ENCODE data around the gene SEC16A.

SEC16A gene

DNA sequence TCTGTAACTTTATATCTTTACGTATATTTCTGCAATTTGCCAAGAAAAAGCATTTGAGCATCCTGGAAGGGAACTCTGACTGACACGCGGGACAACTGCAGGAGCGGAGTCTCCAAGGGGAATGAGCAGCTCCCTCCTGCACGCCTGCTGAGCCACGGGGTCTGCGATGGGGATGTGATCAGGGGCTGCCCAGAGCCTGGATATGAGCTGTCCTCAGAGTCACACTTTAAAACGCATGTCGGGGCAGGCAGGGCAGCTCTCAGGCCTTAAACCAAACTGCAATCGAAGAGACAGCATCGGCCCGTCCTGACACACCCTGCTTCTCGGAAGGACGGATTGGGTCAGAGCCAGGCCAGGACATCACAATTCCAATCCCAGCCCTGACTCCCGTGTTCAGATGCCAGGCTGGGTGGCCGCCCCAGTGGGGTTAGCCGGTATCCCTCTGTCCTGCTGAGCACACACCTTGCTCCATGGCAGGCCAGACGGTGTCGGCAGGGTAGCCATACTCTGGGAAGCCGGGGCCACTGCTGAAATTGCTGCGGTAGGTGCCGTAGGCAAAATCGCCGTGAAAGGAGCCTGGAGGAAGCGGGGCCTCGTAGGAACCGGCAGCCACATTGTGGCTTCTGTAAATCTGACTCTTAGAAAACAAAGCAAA is 17.2 kb downstream of the SEC16A start:
- DNase-seq: no peak

GRCh38 chr9:136464241-136464640 is 18.6 kb downstream of the SEC16A start:
- DNase-seq: no peak

DNA sequence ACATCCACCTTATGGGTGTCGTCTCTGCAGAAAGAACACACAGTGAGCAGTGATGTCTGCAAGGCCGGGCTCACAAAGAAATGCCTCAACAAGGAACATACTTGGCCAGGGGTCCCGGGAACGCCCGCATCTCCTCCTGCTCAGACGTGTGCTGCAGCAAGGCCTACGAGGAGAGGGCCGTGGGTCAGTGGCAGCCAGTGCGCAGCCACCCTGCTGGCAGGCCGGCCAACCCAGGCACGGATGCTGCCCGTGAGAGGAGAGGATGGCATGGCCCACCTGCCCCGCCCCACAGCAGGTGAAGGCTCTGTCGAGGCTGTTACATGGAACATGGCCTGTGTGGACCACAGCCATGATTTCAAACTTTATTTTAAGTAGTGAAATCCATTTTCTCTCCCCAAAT is 19.3 kb downstream of the SEC16A start:
- DNase-seq: no peak

GRCh38 chr9:136462664-136463063 is 20.2 kb downstream of the SEC16A start:
- DNase-seq: no peak

DNA sequence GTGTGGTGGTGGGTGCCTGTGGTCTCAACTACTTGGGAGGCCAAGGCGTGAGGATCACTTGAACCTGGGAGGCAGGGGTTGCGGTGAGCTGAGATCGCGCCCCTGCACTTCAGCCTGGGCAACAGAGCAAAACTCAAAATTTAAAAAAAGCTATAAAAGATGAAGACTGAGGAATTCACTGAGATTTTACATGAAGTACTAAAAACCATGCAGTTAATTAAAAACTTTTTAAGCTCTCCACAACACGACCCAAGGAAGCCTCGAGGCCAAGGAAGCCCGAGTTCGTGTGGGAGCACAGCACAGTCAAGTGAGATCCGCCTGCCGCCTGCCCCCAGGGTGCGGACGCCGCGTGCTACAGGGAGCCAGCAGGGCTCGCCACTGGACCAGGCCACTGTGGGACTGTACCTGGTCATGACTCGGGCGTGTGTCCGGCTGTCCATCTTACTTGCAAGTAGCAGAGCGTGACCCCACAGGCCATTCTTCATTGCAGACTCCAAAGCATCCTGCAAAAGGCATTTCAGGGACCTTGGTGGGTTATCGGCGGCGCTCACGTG is 22.0 kb downstream of the SEC16A start:
- DNase-seq: no peak

GRCh38 chr9:136459425-136459824 is 23.4 kb downstream of the SEC16A start:
- DNase-seq: no peak

- no peak for DNase-seq
These were observed 25.5 kb downstream of the SEC16A start for GRCh38 chr9:136457326-136457725.

GRCh38 chr9:136456258-136456657 is 26.6 kb downstream of the SEC16A start:
- DNase-seq: no peak

GRCh38 chr9:136455043-136456002 is 27.5 kb downstream of the SEC16A start:
- DNase-seq: no peak

- no peak for DNase-seq
These were observed 28.6 kb downstream of the SEC16A start for GRCh38 chr9:136454026-136454796.

DNA sequence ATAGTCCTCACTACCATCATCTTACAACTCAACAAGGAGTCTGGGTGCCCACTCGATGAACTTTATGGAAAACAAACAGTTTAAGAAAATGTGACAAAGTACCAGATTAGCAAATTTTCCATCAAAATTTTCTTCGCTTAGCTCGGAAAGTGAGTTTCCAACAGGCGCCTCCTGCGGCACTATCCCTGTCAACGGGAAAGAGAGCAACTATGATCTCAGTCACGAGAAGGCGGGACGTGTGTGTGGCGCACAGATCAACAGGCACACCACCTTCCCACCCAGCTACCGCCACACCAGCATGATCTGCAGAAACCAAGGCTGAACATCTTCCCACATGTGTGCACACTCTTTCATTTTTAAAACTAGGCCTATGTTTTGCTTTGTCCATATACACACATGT is 29.5 kb downstream of the SEC16A start:
- no peak for DNase-seq

DNA sequence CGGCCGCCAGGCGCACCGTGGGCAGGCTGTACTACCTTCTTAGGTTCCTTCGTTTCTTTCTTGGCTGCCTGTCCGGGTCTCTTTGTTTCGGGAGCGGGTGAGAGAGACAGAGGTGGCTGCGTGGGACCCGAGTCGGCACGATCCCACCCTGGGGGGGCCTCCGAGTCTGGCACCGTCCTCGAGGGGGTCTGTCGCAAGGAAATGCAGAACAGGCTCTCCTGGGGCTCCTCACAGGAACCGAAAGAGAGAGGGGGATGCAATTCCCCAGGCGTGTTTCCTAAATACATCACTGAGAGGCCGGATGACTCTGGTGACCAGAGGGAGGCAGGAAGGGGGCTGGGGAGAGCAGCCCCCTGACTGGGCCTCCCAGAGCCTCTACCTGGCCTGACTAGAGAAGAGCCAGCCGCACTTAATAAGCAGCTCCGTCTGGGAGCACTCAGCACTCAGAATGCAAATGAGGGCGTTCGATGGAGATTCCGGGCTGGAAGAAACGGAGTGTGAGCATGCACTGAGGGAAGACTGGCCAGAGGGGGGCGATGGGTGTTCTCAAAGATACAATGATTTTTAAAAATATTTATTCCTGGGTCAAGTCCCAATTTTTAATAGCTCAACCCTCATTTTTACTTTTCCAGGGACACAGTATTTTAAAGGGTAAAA is 31.5 kb downstream of the SEC16A start:
- no peak for DNase-seq

- DNase-seq: no peak
These were observed 34.2 kb downstream of the SEC16A start for GRCh38 chr9:136448655-136449054.

- DNase-seq: no peak
These were observed 35.6 kb downstream of the SEC16A start for GRCh38 chr9:136447173-136447778.

GRCh38 chr9:136445799-136446198 is 37.0 kb downstream of the SEC16A start:
- DNase-seq: no peak

GRCh38 chr9:136444102-136444501 is 38.7 kb downstream of the SEC16A start:
- no peak for DNase-seq

DNA sequence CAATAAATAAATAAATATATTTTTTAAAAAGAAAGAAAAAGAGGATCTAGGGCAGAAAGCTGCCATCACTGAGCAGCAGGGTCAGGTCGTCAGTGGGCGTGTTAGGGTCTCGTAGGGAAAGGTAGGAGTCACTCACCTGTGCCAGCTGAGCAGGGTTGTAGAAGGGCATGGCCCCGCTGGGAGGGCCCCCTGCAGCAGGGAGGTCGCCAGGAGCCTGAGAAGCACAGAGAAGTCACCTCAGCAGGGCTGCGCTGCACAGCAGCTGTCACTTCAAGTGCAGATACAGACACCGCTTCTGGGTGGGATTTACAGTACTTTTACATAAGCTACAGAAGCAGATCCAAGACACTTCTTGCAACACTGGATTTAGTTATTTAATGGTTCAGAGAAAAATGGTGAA is 39.2 kb downstream of the SEC16A start:
- no peak for DNase-seq

DNA sequence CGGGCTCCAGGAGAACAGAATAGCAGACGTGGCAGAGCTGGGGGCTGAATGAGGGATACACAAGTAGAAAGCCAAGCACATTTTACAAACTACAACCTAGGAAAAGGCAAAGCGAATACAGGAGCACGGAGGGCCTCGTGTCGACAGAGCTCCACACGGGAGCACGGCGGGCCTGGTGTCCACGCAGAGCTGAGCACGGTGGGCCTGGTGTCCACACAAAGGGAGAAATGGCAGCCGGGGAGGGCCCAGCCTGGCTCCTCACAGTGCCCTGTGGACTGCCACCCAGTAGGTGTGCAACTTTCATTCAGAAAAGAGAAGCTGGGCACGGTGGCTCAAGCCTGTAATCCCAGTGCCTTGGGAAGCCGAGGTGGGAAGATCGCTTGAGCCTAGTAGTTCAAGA is 39.8 kb downstream of the SEC16A start:
- no peak for DNase-seq

GRCh38 chr9:136442265-136442664 is 40.6 kb downstream of the SEC16A start:
- DNase-seq: no peak

DNA sequence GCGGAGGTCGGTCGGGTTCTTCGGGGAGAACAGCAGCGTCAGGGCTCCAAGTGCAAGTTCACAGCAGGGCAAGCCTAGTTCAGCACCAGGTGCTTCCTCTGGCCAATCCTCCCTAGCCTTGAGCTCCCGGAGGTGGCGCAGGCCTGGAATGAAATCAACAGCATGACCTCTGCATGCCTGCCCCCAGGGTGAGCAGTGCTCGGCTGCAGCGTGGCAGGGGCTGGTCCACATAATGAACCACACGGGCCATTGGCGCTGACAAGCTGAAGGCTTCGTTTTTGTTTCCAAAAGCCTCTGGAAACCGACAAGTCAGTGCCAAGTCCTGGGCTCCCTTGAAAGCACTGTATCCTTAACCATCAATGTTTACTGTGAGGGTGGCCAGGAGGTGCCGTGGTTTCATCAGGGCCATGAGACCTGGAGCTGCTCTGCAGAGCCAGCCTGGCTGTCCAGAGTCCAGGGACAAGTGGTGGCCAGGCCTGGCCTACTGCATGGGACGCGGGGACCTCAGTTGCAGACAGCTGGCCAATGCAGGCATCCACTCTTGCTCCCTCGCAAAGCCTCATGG is 41.1 kb downstream of the SEC16A start:
- DNase-seq: no peak

DNA sequence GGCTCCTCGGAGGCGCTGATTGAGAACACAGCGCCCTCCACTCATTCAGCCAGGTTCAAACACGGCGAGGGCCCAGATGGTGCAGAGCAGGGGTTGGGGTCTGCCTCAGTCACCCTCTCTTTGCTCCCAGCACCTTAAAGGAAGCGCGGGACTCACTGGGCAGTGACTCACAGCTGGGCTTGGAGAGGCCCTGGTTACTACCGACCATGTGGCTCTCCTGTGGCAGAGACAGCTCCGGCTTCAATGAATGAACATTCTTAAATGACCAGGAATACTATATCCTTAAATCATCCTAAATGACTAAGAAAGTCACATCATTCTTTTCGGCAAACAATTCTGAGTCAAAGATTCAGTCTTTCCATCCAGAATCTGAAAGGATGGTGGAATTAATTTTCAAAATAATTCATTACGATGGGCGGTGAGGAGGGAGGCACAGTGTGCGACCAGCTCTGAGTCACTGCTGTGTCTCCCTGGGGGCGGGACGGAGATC is 41.6 kb downstream of the SEC16A start:
- no peak for DNase-seq

Data from stimulated activated naive CD4-positive, alpha-beta T cell (primary cell).